Mammary epithelial cell (primary cell): ENCODE results near the gene PRUNE1.

Experiments
- EZH2 ChIP-seq: IDR thresholded peaks from 2 replicates; pipeline ENCODE4 v1.6.1; 2012; ENCODE audit warnings: low read length, inconsistent platforms, borderline replicate concordance
- TF ChIP-seq, protein P1 (sequence below), 2 donors: IDR thresholded peaks in 1 of 2; conservative IDR thresholded peaks in 1 of 2; 2 replicates each; pipeline ENCODE4 v1.5.1; 2011 to 2012; ENCODE audit warnings: inconsistent platforms in 2 of 2, low read length in 2 of 2, mild to moderate bottlenecking in 2 of 2, control low read depth in 1 of 2, low read depth in 1 of 2; ENCODE audit not compliant: insufficient read depth in 1 of 2; ENCODE audit errors: extremely low read depth in 1 of 2

DNA sequence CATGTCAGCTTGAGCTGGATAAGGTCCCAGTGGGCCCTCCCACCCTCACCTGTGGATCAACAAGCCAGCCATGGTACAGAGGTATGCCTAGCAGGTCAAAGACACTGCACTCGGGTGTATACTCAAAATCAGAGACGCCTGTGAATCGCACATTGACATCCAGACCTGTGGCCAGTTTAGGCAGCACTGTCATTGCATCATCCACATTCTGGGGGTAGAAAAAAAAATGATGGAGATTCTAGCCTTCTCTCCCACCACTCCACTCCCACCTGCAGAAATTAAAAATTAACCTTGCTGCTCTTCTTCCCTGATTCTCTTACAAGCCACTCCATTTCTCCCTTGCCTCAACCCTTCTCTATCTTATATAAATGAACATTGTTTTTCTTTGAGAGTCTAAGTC lies 7.8 kb upstream of the PRUNE1 start:
- TF ChIP-seq, protein P1, sequence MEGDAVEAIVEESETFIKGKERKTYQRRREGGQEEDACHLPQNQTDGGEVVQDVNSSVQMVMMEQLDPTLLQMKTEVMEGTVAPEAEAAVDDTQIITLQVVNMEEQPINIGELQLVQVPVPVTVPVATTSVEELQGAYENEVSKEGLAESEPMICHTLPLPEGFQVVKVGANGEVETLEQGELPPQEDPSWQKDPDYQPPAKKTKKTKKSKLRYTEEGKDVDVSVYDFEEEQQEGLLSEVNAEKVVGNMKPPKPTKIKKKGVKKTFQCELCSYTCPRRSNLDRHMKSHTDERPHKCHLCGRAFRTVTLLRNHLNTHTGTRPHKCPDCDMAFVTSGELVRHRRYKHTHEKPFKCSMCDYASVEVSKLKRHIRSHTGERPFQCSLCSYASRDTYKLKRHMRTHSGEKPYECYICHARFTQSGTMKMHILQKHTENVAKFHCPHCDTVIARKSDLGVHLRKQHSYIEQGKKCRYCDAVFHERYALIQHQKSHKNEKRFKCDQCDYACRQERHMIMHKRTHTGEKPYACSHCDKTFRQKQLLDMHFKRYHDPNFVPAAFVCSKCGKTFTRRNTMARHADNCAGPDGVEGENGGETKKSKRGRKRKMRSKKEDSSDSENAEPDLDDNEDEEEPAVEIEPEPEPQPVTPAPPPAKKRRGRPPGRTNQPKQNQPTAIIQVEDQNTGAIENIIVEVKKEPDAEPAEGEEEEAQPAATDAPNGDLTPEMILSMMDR (conservative IDR thresholded peaks at IDR 0.05 in 1 of 2, IDR thresholded peaks at IDR 0.05 in 1 of 2; ENCODE audit: extremely low read depth in 1 of 2, insufficient read depth in 1 of 2, low read depth in 1 of 2, low read length in 2 of 2), result no peak
- no peak for TF ChIP-seq EZH2
